ENCODE measurements around the gene COL4A5.

DNA sequence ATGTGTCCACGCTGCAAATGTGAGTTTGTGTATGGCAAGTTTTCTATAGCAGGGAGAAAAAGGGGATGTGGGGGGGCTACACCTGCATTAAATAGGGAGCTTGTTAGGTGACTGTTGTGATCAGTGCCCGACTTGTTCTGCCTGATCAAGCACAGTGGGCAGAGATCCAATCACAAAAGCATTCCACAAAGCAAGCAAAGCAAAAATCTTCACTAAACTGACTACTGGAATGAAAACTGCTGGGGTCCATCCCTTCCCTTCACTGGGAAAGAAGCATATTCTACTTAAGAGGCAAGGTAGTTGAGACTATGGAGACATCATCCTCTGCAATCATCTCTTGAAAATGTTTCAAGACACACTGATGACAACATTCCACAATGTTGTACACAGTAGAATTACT lies 291.5 kb downstream of the COL4A5 start:
- TF ChIP-seq, protein P1, sequence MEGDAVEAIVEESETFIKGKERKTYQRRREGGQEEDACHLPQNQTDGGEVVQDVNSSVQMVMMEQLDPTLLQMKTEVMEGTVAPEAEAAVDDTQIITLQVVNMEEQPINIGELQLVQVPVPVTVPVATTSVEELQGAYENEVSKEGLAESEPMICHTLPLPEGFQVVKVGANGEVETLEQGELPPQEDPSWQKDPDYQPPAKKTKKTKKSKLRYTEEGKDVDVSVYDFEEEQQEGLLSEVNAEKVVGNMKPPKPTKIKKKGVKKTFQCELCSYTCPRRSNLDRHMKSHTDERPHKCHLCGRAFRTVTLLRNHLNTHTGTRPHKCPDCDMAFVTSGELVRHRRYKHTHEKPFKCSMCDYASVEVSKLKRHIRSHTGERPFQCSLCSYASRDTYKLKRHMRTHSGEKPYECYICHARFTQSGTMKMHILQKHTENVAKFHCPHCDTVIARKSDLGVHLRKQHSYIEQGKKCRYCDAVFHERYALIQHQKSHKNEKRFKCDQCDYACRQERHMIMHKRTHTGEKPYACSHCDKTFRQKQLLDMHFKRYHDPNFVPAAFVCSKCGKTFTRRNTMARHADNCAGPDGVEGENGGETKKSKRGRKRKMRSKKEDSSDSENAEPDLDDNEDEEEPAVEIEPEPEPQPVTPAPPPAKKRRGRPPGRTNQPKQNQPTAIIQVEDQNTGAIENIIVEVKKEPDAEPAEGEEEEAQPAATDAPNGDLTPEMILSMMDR (IDR thresholded peaks at IDR 0.05), result no peak
- no peak for TF ChIP-seq POLR2A (IDR thresholded peaks at IDR 0.05)
